ENCODE measurements around the gene PCDHGB4. TPM values are rescaled to one million over a fixed set of nuclear protein-coding genes. Genes with fewer than 3 reads are reported as not detected.

Gene PCDHGB4
- total and polyA plus RNA-seq, 2 of the 4 experiments (the other 2 are of a cell fraction) = 10.0 to 17.6 TPM

DNA sequence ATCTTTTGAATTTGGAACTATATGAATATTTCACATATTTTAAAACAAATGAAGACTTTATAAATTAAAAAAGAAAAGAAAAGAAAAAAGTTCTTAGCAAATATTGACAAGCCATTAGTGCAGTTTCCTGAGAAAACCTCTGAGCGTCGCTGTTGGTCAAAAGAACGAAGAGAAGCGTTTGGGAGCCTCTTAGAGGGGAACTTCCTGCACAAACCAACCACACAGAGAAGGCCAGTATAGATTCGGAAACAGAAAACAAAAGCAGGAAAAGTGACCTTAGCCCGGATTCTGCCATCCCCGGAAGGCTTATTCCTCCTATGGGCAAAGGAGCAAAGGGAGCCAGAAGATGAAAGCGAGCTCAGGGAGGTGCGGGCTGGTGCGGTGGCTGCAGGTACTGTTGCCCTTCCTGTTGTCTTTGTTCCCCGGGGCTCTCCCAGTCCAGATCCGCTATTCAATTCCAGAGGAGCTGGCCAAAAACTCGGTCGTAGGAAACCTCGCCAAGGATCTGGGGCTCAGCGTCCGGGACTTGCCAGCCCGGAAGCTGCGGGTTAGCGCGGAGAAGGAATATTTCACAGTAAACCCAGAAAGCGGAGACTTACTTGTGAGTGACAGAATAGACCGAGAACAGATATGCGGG, 27.6 kb upstream of the PCDHGB4 start, which contains the start of gene PCDHGB2:
Gene PCDHGB2, plus strand, starts transcription at position 205 of the 637 bp plus-strand sequence. Its CDS starts 142 bp downstream, at position 347.
- Histone ChIP-seq H4K20me1 (ENCODE audit: insufficient read depth, low read length) (no peaks in the 10 kb centered on the region), H4K8ac (ENCODE audit: low read depth in 2 of 2, low read length in 2 of 2) (peak within 1 kb of the TSS in 1 of 2 experiments; percentile 56; a peak in 2 of 4 replicates), H2BK5ac (ENCODE audit: low read depth, low read length, poor library complexity, severe bottlenecking) (no peak within 1 kb of the TSS), H2AK5ac (ENCODE audit: low read depth, low read length) (no peak within 1 kb of the TSS), H2BK15ac (ENCODE audit: low read depth, low read length) (no peak within 1 kb of the TSS), H3K9me1 (ENCODE audit: insufficient read depth, low read length) (no peaks in the 10 kb centered on the region), H3K27me3 (ENCODE audit: control insufficient read depth, insufficient read depth, low read length) (peaks cover 2% of the 10 kb centered on the region; the same call in 1 of the 2 replicates), H4K91ac (ENCODE audit: insufficient read depth, low read depth, low read length) (no peak within 1 kb of the TSS), H3K36me3 (ENCODE audit: control insufficient read depth, insufficient read depth, low read length) (peaks cover 6% of the 10 kb centered on the region; the same call in 1 of the 2 replicates), H2AK9ac (replicated peaks; ENCODE audit: low read depth, low read length, poor library complexity) (no peak within 1 kb of the TSS), H3K14ac (replicated peaks; ENCODE audit: low read depth, low read length) (no peak within 1 kb of the TSS), H2BK20ac (ENCODE audit: low read depth, low read length) (no peak within 1 kb of the TSS), H3K23ac (ENCODE audit: low read depth, low read length) (no peak within 1 kb of the TSS), H2BK120ac (ENCODE audit: low read depth, low read length) (no peak within 1 kb of the TSS), H3K79me1 (ENCODE audit: low read depth in 1 of 2, low read length in 2 of 2) (no peaks in the 10 kb centered on the region; a peak in 1 of 4 replicates), H3K18ac (ENCODE audit: low read depth, low read length) (peak within 1 kb of the TSS; percentile 67; the same call in 1 of the 2 replicates), H3K56ac (ENCODE audit: extremely low read depth, insufficient read depth, low read length) (no peak within 1 kb of the TSS), H3K27ac (ENCODE audit: insufficient read depth, low read length) (0 out of 2 replicates have a peak within 1 kb of the TSS, but pooled peaks have one; percentile 49), H3K9ac (ENCODE audit: low read depth, low read length) (peak within 1 kb of the TSS; percentile 67; the same call in 1 of the 2 replicates), H3K4ac (ENCODE audit: low read depth, low read length) (peak within 1 kb of the TSS; percentile 38; the same call in 1 of the 2 replicates), H3K9me3 (ENCODE audit: control insufficient read depth, insufficient read depth, low read length) (peaks cover 63% of the 10 kb centered on the region), H4K5ac (ENCODE audit: low read depth, low read length) (peak within 1 kb of the TSS; percentile 67; the same call in 1 of the 2 replicates), H3K4me3 (ENCODE audit: insufficient read depth, low read depth, low read length) (peak within 1 kb of the TSS; percentile 61), H2AFZ (replicated peaks; ENCODE audit: low read length, poor library complexity) (peak within 1 kb of the TSS; percentile 73), H3K4me1 (ENCODE audit: control insufficient read depth, insufficient read depth, low read length) (no peaks in the 10 kb centered on the region), H3K4me2 (ENCODE audit: low read depth, low read length) (peak within 1 kb of the TSS; percentile 71; the same call in 1 of the 2 replicates)
- dilution Hi-C loops (cut with HindIII; ENCODE audit: low sequenced_read_pairs, unreplicated experiment) = no loop called here
- ATAC-seq (ENCODE audit: low read depth) (peak; percentile 38), DNase-seq (peak; percentile 64)
- TF ChIP-seq RAD21 (IDR thresholded peaks at IDR 0.05; ENCODE audit: low read length) (peak; percentile 45), BHLHE40 (IDR thresholded peaks at IDR 0.05; ENCODE audit: low read depth, low read length) (no peak), CHD1 (IDR thresholded peaks at IDR 0.05; ENCODE audit: low read depth, low read length) (no peak), MXI1 (IDR thresholded peaks at IDR 0.05; ENCODE audit: borderline replicate concordance, low read depth, low read length) (no peak), FOS (IDR thresholded peaks at IDR 0.05; ENCODE audit: low read depth, low read length) (no peak), RCOR1 (IDR thresholded peaks at IDR 0.05; ENCODE audit: insufficient replicate concordance, low read length) (no peak)
- TF ChIP-seq, protein P1, sequence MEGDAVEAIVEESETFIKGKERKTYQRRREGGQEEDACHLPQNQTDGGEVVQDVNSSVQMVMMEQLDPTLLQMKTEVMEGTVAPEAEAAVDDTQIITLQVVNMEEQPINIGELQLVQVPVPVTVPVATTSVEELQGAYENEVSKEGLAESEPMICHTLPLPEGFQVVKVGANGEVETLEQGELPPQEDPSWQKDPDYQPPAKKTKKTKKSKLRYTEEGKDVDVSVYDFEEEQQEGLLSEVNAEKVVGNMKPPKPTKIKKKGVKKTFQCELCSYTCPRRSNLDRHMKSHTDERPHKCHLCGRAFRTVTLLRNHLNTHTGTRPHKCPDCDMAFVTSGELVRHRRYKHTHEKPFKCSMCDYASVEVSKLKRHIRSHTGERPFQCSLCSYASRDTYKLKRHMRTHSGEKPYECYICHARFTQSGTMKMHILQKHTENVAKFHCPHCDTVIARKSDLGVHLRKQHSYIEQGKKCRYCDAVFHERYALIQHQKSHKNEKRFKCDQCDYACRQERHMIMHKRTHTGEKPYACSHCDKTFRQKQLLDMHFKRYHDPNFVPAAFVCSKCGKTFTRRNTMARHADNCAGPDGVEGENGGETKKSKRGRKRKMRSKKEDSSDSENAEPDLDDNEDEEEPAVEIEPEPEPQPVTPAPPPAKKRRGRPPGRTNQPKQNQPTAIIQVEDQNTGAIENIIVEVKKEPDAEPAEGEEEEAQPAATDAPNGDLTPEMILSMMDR (conservative IDR thresholded peaks at IDR 0.05; ENCODE audit: low read depth, low read length) = peak; percentile 48
- no TSS peak for BruUV-seq (replicated peaks)
- in situ Hi-C loops (cut with MboI; ENCODE audit: low sequenced_read_pairs) = no loop called here
- WGBS, 2 experiments (ENCODE audit: extremely low coverage in 2 of 2, insufficient read length in 1 of 2) = 24% methylated on average over 8 of the region's 24 CpGs; no CpG with 5 or more reads in 1 of the 2 experiments
- CTCF ChIA-PET = interaction anchor here (0.7 kb wide), 1 partner anchor 39 kb away, joined by 3 read pairs; the partner anchor contains the start of gene TAF7
- POLR2A ChIA-PET (ENCODE audit: unreplicated experiment) = no interaction called here
- intact Hi-C loops (cut with micrococcal nuclease) = loop anchor here (5.0 kb wide), 1 partner anchor 33 kb away; no protein-coding TSS in a partner anchor
